HEK293T (cell line): ENCODE data around the gene FBLN1.

Source experiments
- BHLHE40 ChIP-seq: fragments of 450-650 bp; IDR thresholded peaks from 2 replicates; pipeline ENCODE4 v1.6.1; 2016; ENCODE audit warnings: mild to moderate bottlenecking, moderate library complexity, borderline replicate concordance
- HDGF ChIP-seq: fragments of 450-650 bp; IDR thresholded peaks from 2 replicates; pipeline ENCODE4 v1.6.1; 2017; ENCODE audit warnings: antibody characterized with exemption, borderline replicate concordance
- SUZ12 ChIP-seq: fragments of 450-650 bp; IDR thresholded peaks from 2 replicates; pipeline ENCODE4 v1.6.1; 2016; ENCODE audit warnings: mild to moderate bottlenecking
- TF ChIP-seq, protein P1 (sequence below): fragments of 450-650 bp; IDR thresholded peaks from 2 replicates; pipeline ENCODE4 v1.6.1; 2016

- TF ChIP-seq BHLHE40 (no peak), HDGF (no peak), SUZ12 (no peak)
- TF ChIP-seq, protein P1, sequence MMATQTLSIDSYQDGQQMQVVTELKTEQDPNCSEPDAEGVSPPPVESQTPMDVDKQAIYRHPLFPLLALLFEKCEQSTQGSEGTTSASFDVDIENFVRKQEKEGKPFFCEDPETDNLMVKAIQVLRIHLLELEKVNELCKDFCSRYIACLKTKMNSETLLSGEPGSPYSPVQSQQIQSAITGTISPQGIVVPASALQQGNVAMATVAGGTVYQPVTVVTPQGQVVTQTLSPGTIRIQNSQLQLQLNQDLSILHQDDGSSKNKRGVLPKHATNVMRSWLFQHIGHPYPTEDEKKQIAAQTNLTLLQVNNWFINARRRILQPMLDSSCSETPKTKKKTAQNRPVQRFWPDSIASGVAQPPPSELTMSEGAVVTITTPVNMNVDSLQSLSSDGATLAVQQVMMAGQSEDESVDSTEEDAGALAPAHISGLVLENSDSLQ = no peak
Measured at GRCh38 chr22:45531441-45532234, 29.0 kb downstream of the FBLN1 start.
